ENCODE results near the gene ARHGEF10L.

GRCh38 chr1:17729248-17729647 lies 189.8 kb downstream of the ARHGEF10L start:
- TF ChIP-seq CTCF (IDR thresholded peaks at IDR 0.05; ENCODE audit: insufficient read depth, low read length, poor library complexity, severe bottlenecking) (no peak), EZH2phosphoT487 (conservative IDR thresholded peaks at IDR 0.05; ENCODE audit: low read length) (no peak)
